HepG2 (cell line): ENCODE data around the gene STIP1. TPM values are rescaled to one million over a fixed set of nuclear protein-coding genes. Genes with fewer than 3 reads are reported as not detected.
A peak's percentile ranks its signal among the peaks of the same experiment; 100 is the strongest.

Experiments used
- AKAP8 ChIP-seq: sonication (generic); formaldehyde crosslinking; IDR thresholded peaks from 2 replicates; pipeline ENCODE4 v1.5.1; 2020; ENCODE audit warnings: mild to moderate bottlenecking, missing genetic modification reagents
- CBX2 ChIP-seq, 2 experiments: fragments of 200-600 bp in 1 of 2; sonication (generic); formaldehyde crosslinking in 1 of 2; IDR thresholded peaks; 2 replicates each; pipeline versions ENCODE4 v1.7.0 to v1.8.1; 2018 to 2022; ENCODE audit warnings: low read depth in 2 of 2, low read length in 1 of 2, mild to moderate bottlenecking in 1 of 2, missing genetic modification reagents in 1 of 2
- DMAP1 ChIP-seq: IDR thresholded peaks from 2 replicates; pipeline ENCODE4 v1.6.1; 2016
- ELF4 ChIP-seq: sonication (generic); formaldehyde crosslinking; IDR thresholded peaks from 2 replicates; pipeline ENCODE4 v1.5.0; 2020; ENCODE audit warnings: missing genetic modification reagents, mild to moderate bottlenecking, moderate library complexity, borderline replicate concordance
- FOSL2 ChIP-seq: sonication (generic); formaldehyde crosslinking; IDR thresholded peaks from 2 replicates; pipeline ENCODE4 v1.4.0; 2020; ENCODE audit warnings: missing genetic modification reagents
- HOXA3 ChIP-seq: sonication (generic); formaldehyde crosslinking; IDR thresholded peaks from 2 replicates; pipeline ENCODE4 v1.5.0; 2020; ENCODE audit warnings: missing genetic modification reagents
- KDM5B ChIP-seq: sonication (generic); formaldehyde crosslinking; IDR thresholded peaks from 2 replicates; pipeline ENCODE4 v1.4.0; 2020; ENCODE audit warnings: missing genetic modification reagents, mild to moderate bottlenecking, borderline replicate concordance
- MAZ ChIP-seq, 2 experiments: sonication (generic) in 1 of 2; formaldehyde crosslinking in 1 of 2; IDR thresholded peaks; 2 replicates each; pipeline versions ENCODE4 v1.5.0 to v1.6.1; 2012 to 2020; ENCODE audit warnings: low read depth in 2 of 2, mild to moderate bottlenecking in 2 of 2, borderline replicate concordance in 1 of 2, improper control_type of control experiment in 1 of 2, low read length in 1 of 2, missing genetic modification reagents in 1 of 2, moderate library complexity in 1 of 2
- PHF5A ChIP-seq: IDR thresholded peaks from one replicate; pipeline ENCODE4 v1.6.1; 2018; ENCODE audit warnings: low read depth, missing genetic modification reagents; ENCODE audit not compliant: unreplicated experiment
- RBM22 ChIP-seq: fragments of 200-400 bp; formaldehyde crosslinking; optimal IDR thresholded peaks from 2 replicates; pipeline ENCODE3; 2017; ENCODE audit warnings: mild to moderate bottlenecking, low read length, moderate library complexity
- RORA ChIP-seq: sonication (generic); formaldehyde crosslinking; IDR thresholded peaks from 2 replicates; pipeline ENCODE4 v1.5.0; 2020; ENCODE audit warnings: mild to moderate bottlenecking, missing genetic modification reagents, moderate library complexity
- TBL1XR1 ChIP-seq: fragments of 150-350 bp; IDR thresholded peaks from 2 replicates; pipeline ENCODE4 v1.6.1; 2014; ENCODE audit warnings: borderline replicate concordance, low read length; ENCODE audit not compliant: partially characterized antibody
- TBX3 ChIP-seq: fragments of 450-650 bp; IDR thresholded peaks from 2 replicates; pipeline ENCODE4 v1.6.1; 2017; ENCODE audit warnings: antibody characterized with exemption, mild to moderate bottlenecking, inconsistent platforms, borderline replicate concordance
- ZBTB3 ChIP-seq: sonication (generic); formaldehyde crosslinking; IDR thresholded peaks from 2 replicates; pipeline ENCODE4 v1.4.0; 2020; ENCODE audit warnings: low read depth, mild to moderate bottlenecking, moderate library complexity, missing genetic modification reagents, borderline replicate concordance
- ZNF292 ChIP-seq: sonication (generic); formaldehyde crosslinking; IDR thresholded peaks from 2 replicates; pipeline ENCODE4 v1.8.1; 2022; ENCODE audit warnings: mild to moderate bottlenecking, low read depth, missing genetic modification reagents, borderline replicate concordance
- ZNF3 ChIP-seq: IDR thresholded peaks from 2 replicates; pipeline ENCODE4 v1.7.0; 2017; ENCODE audit warnings: inconsistent platforms
- ZNF354B ChIP-seq: sonication (generic); formaldehyde crosslinking; IDR thresholded peaks from 2 replicates; pipeline ENCODE4 v1.8.0; 2022; ENCODE audit warnings: mild to moderate bottlenecking, missing genetic modification reagents
- ZNF382 ChIP-seq: sonication (generic); formaldehyde crosslinking; IDR thresholded peaks from 2 replicates; pipeline ENCODE4 v1.5.0; 2020; ENCODE audit warnings: missing genetic modification reagents, mild to moderate bottlenecking, borderline replicate concordance
- ZNF572 ChIP-seq: sonication (generic); formaldehyde crosslinking; IDR thresholded peaks from 2 replicates; pipeline ENCODE4 v1.5.1; 2020; ENCODE audit warnings: mild to moderate bottlenecking, missing genetic modification reagents
- ZNF839 ChIP-seq: sonication (generic); formaldehyde crosslinking; IDR thresholded peaks from 2 replicates; pipeline ENCODE4 v1.4.0; 2020; ENCODE audit warnings: missing genetic modification reagents, mild to moderate bottlenecking, borderline replicate concordance
- ZNF883 ChIP-seq: sonication (generic); formaldehyde crosslinking; IDR thresholded peaks from 2 replicates; pipeline ENCODE4 v1.5.1; 2020; ENCODE audit warnings: mild to moderate bottlenecking, missing genetic modification reagents; ENCODE audit errors: not compliant biosample characterization
- ZSCAN21 ChIP-seq: sonication (generic); formaldehyde crosslinking; IDR thresholded peaks from 2 replicates; pipeline ENCODE4 v1.8.0; 2022; ENCODE audit warnings: mild to moderate bottlenecking, missing genetic modification reagents, moderate library complexity, borderline replicate concordance
- polyA plus RNA-seq, 8 experiments: library from polyadenylated mRNA; depleted of rRNA in 3 of 8; stranded (reverse) in 7 of 8; unstranded in 1 of 8; fragments of >200 nt; fragmentation: Illumina TruSeq in 4 of 8; extraction: Trizol in 4 of 8; gene quantifications; 2 replicates each; pipeline versions ENCODE4 v1.2.1 to v1.2.3, GENCODE V29; 2011 to 2016; ENCODE audit warnings: low read depth in 4 of 8, missing spikeins in 1 of 8, mixed read lengths in 1 of 8; ENCODE audit not compliant: insufficient read depth in 1 of 8
- total RNA-seq, 5 experiments: library from RNA; depleted of rRNA; stranded (reverse); fragments of >200 nt; fragmentation: Illumina TruSeq; extraction: Trizol; gene quantifications; 2 replicates each; pipeline ENCODE4 v1.2.3, GENCODE V29; 2016; ENCODE audit warnings: low read depth in 1 of 5
- TF ChIP-seq, protein P1 (sequence below): sonication (generic); formaldehyde crosslinking; IDR thresholded peaks from 2 replicates; pipeline ENCODE4 v1.8.0; 2022; ENCODE audit warnings: mild to moderate bottlenecking, missing genetic modification reagents, moderate library complexity
- TF ChIP-seq, protein P2 (sequence below): sonication (generic); formaldehyde crosslinking; IDR thresholded peaks from 2 replicates; pipeline ENCODE4 v1.9.0; 2021; ENCODE audit warnings: missing genetic modification reagents, mild to moderate bottlenecking, borderline replicate concordance
- TF ChIP-seq, protein P3 (sequence below): sonication (generic); formaldehyde crosslinking; IDR thresholded peaks from 2 replicates; pipeline ENCODE4 v1.4.0; 2020; ENCODE audit warnings: missing genetic modification reagents

Gene STIP1
- total and polyA plus RNA-seq, 2 of the 13 experiments (the other 11 are each of a cell fraction or from before 2014, with no cell fraction given), result 81.1 to 217 TPM

DNA sequence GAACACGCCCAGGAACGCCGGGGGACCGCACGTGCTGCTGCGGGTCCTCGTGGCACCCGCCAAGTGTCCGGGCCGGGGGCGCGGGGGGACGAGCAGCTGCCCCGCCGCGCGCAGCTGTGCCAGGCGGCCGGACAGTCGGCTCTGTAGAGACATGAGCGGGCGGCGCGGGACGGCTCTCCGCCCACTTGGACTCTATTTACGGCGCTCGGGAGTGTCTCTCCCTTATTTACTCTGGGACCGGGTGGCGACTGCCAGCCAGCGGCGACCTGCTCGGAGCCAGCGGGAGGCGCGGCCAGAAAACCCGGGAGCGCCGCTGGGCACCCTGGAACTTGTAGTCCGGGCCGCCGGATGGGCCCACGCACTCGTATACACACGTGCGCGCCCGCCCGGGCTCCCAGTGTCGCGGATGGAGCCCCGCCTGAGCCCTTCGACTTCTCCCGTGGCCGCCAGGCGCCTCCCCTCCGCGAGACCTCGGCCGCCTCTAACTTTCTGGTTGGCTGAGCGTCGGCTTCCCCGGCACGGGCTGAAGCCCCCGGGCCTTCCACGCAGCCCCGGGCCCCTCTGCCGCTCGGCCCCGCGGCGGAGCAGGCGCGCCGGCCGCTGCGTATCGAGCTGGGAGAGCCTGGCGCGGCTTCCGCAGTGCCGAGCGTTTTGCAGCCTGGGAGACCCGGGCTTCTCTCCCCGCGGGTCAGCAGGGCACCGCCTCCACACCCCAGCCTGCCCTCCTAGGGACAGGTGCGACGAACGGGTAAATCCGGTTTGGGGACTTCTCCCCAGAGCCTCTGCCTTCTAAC lies 19.9 kb upstream of the STIP1 start, which contains the start of gene MACROD1 (continued):
- TF ChIP-seq, protein P1, sequence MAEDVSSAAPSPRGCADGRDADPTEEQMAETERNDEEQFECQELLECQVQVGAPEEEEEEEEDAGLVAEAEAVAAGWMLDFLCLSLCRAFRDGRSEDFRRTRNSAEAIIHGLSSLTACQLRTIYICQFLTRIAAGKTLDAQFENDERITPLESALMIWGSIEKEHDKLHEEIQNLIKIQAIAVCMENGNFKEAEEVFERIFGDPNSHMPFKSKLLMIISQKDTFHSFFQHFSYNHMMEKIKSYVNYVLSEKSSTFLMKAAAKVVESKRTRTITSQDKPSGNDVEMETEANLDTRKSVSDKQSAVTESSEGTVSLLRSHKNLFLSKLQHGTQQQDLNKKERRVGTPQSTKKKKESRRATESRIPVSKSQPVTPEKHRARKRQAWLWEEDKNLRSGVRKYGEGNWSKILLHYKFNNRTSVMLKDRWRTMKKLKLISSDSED, result 0 out of 2 replicates have a peak, but pooled peaks have one; percentile 66
- TF ChIP-seq AKAP8 (CRISPR knock-in tag), result peak; percentile 22; the same call in 1 of the 2 replicates
- TF ChIP-seq DMAP1 (CRISPR knock-in tag), result peak; percentile 74
- TF ChIP-seq ZBTB3 (CRISPR knock-in tag), result no peak
- TF ChIP-seq ZNF839 (CRISPR knock-in tag), result no peak
- no peak for TF ChIP-seq ELF4
- no peak for TF ChIP-seq RBM22
- TF ChIP-seq, protein P2, sequence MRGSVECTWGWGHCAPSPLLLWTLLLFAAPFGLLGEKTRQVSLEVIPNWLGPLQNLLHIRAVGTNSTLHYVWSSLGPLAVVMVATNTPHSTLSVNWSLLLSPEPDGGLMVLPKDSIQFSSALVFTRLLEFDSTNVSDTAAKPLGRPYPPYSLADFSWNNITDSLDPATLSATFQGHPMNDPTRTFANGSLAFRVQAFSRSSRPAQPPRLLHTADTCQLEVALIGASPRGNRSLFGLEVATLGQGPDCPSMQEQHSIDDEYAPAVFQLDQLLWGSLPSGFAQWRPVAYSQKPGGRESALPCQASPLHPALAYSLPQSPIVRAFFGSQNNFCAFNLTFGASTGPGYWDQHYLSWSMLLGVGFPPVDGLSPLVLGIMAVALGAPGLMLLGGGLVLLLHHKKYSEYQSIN, result no peak
- TF ChIP-seq PHF5A (CRISPR knock-in tag), result peak; percentile 66
- no peak for TF ChIP-seq ZNF382 (CRISPR knock-in tag)
- peak; percentile 78 for TF ChIP-seq HOXA3 (CRISPR knock-in tag)
- TF ChIP-seq TBL1XR1, result no peak
- TF ChIP-seq RORA (CRISPR knock-in tag), result no peak
- TF ChIP-seq ZNF292, result no peak
- no peak for TF ChIP-seq FOSL2 (CRISPR knock-in tag)
- TF ChIP-seq MAZ (IDR thresholded peaks at IDR 0.05; ENCODE audit: borderline replicate concordance, low read depth, low read length), result no peak
- TF ChIP-seq MAZ (CRISPR knock-in tag; IDR thresholded peaks at IDR 0.05; ENCODE audit: low read depth), result peak; percentile 67
- peak; percentile 46 for TF ChIP-seq ZNF883 (CRISPR knock-in tag)
- TF ChIP-seq, protein P3, sequence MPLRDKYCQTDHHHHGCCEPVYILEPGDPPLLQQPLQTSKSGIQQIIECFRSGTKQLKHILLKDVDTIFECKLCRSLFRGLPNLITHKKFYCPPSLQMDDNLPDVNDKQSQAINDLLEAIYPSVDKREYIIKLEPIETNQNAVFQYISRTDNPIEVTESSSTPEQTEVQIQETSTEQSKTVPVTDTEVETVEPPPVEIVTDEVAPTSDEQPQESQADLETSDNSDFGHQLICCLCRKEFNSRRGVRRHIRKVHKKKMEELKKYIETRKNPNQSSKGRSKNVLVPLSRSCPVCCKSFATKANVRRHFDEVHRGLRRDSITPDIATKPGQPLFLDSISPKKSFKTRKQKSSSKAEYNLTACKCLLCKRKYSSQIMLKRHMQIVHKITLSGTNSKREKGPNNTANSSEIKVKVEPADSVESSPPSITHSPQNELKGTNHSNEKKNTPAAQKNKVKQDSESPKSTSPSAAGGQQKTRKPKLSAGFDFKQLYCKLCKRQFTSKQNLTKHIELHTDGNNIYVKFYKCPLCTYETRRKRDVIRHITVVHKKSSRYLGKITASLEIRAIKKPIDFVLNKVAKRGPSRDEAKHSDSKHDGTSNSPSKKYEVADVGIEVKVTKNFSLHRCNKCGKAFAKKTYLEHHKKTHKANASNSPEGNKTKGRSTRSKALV (CRISPR knock-in tag), result peak; percentile 86
- peak; percentile 80; the same call in 1 of the 2 replicates for TF ChIP-seq KDM5B (CRISPR knock-in tag)
- no peak for TF ChIP-seq CBX2 (IDR thresholded peaks at IDR 0.05; ENCODE audit: low read depth, low read length)
- no peak for TF ChIP-seq CBX2 (CRISPR knock-in tag; IDR thresholded peaks at IDR 0.05; ENCODE audit: low read depth)
- TF ChIP-seq ZNF3 (CRISPR knock-in tag), result no peak
- TF ChIP-seq ZNF572 (CRISPR knock-in tag), result 0 out of 2 replicates have a peak, but pooled peaks have one; percentile 42
- TF ChIP-seq ZSCAN21 (CRISPR knock-in tag), result peak; percentile 45; the same call in 1 of the 2 replicates
- TF ChIP-seq TBX3, result no peak
- no peak for TF ChIP-seq ZNF354B (CRISPR knock-in tag)
